HepG2 (cell line): ENCODE results near the gene PLPP3. TPM values are rescaled to one million over a fixed set of nuclear protein-coding genes. Genes with fewer than 3 reads are reported as not detected.

Source experiments
- ATAC-seq: fragments of 200-7000 bp; cut with Tn5 transposase; 3 replicates; pipeline ENCODE4 v1.9.1; 2020; ENCODE audit warnings: mild to moderate bottlenecking, moderate library complexity
- BruUV-seq: library from RNA; stranded (reverse); fragments of 400-500 nt; replicated peaks from 2 replicates; lab custom pipeline; 2021; lab: Mats Ljungman, UMichigan
- CTCF ChIA-PET: fragments of 300-600 bp; formaldehyde crosslinking; extraction: SDS; loops from one replicate; lab custom pipeline; 2021; ENCODE audit warnings: low total read pairs, inconsistent platforms, low intra/inter-chr PET ratio; lab: Yijun Ruan, JAX
- POLR2A ChIA-PET: fragments of 350-600 bp; sonication (Branson Sonifier 250); formaldehyde crosslinking; loops from one replicate; lab custom pipeline; 2020; ENCODE audit warnings: antibody characterized with exemption, inconsistent platforms; lab: Yijun Ruan, JAX
- DNase-seq: peaks from one replicate; pipeline ENCODE4 v3.0.0-alpha.2; 2015; ENCODE audit warnings: low spot score
- FAIRE-seq: peaks from 3 replicates; lab custom pipeline; 2011; peaks lifted over from hg19 to GRCh38; lab: Jason Lieb, UNC
- H2AFZ ChIP-seq: one replicate; pipeline ENCODE4 v1.6.1; 2011; ENCODE audit warnings: low read length, inconsistent platforms
- H3K27ac ChIP-seq: fragments of 300-600 bp; 3 replicates; pipeline ENCODE4 v1.8.0; 2011; ENCODE audit warnings: mixed run types, mild to moderate bottlenecking, mixed read lengths, low read length, inconsistent platforms; ENCODE audit not compliant: insufficient read depth; ENCODE audit errors: extremely low read length
- H3K27me3 ChIP-seq, 2 experiments: fragments of 200-600 bp in 1 of 2; 2 replicates in 1 of 2; 3 replicates in 1 of 2; pipeline versions ENCODE4 v1.6.0 to v1.8.0; 2011; ENCODE audit warnings: low read length in 2 of 2, mild to moderate bottlenecking in 2 of 2, moderate library complexity in 2 of 2, inconsistent platforms in 1 of 2; ENCODE audit not compliant: insufficient read depth in 2 of 2, control insufficient read depth in 1 of 2
- H3K36me3 ChIP-seq, 2 experiments: fragments of 200-600 bp in 1 of 2; replicated peaks in 1 of 2; 2 replicates in 1 of 2; 3 replicates in 1 of 2; pipeline versions ENCODE4 v1.5.1 to v1.8.0; 2011; ENCODE audit warnings: low read length in 2 of 2, inconsistent platforms in 1 of 2; ENCODE audit not compliant: insufficient read depth in 2 of 2, control insufficient read depth in 1 of 2
- H3K4me1 ChIP-seq: 2 replicates; pipeline ENCODE4 v1.5.1; 2012; ENCODE audit warnings: low read length, inconsistent platforms; ENCODE audit not compliant: insufficient read depth
- H3K4me2 ChIP-seq: 2 replicates; pipeline ENCODE4 v1.6.0; 2011; ENCODE audit warnings: low read depth, low read length, inconsistent platforms
- H3K4me3 ChIP-seq, 3 experiments: fragments of 200-600 bp in 1 of 3; sonication (generic), shearing (Covaris generic) in 1 of 3; replicated peaks in 1 of 3; 2 replicates each; pipeline ENCODE4 v1.5.1; 2011 to 2016; ENCODE audit warnings: low read length in 3 of 3, inconsistent platforms in 2 of 3, low read depth in 2 of 3, mild to moderate bottlenecking in 2 of 3, control low read depth in 1 of 3, mixed read lengths in 1 of 3; ENCODE audit not compliant: insufficient read depth in 1 of 3
- H3K79me2 ChIP-seq: one replicate; pipeline ENCODE4 v1.6.1; 2011; ENCODE audit warnings: low read length, inconsistent platforms; ENCODE audit not compliant: insufficient read depth
- H3K9ac ChIP-seq: 2 replicates; pipeline ENCODE4 v1.6.0; 2011; ENCODE audit warnings: mild to moderate bottlenecking, low read depth, low read length, inconsistent platforms; ENCODE audit not compliant: insufficient read depth
- H3K9me3 ChIP-seq: 2 replicates; pipeline ENCODE4 v1.5.1; 2012; ENCODE audit warnings: mild to moderate bottlenecking, low read length
- H4K20me1 ChIP-seq: 2 replicates; pipeline ENCODE4 v1.6.0; 2011; ENCODE audit warnings: inconsistent platforms, mild to moderate bottlenecking, low read length, moderate library complexity; ENCODE audit not compliant: insufficient read depth
- GATA4 ChIP-seq: sonication (generic); IDR thresholded peaks from 2 replicates; pipeline ENCODE4 v1.6.1; 2016; ENCODE audit warnings: antibody characterized with exemption, low read depth, borderline replicate concordance
- MEIS1 ChIP-seq: sonication (generic); formaldehyde crosslinking; IDR thresholded peaks from 2 replicates; pipeline ENCODE4 v1.9.0; 2021; ENCODE audit warnings: mild to moderate bottlenecking, missing genetic modification reagents, moderate library complexity, borderline replicate concordance
- MTERF4 ChIP-seq: sonication (generic); formaldehyde crosslinking; IDR thresholded peaks from 2 replicates; pipeline ENCODE4 v1.8.0; 2023; ENCODE audit warnings: mild to moderate bottlenecking, missing genetic modification reagents
- PLRG1 ChIP-seq: fragments of 450-650 bp; conservative IDR thresholded peaks from 2 replicates; pipeline ENCODE4 v1.6.1; 2016
- STAT6 ChIP-seq: sonication (generic); formaldehyde crosslinking; IDR thresholded peaks from 2 replicates; pipeline ENCODE4 v1.4.0; 2020; ENCODE audit warnings: missing genetic modification reagents, mild to moderate bottlenecking, borderline replicate concordance
- ZNF337 ChIP-seq: sonication (generic); formaldehyde crosslinking; IDR thresholded peaks from 2 replicates; pipeline ENCODE4 v1.5.1; 2020; ENCODE audit warnings: missing genetic modification reagents, low read depth, mild to moderate bottlenecking, borderline replicate concordance
- ZNF441 ChIP-seq: sonication (generic); formaldehyde crosslinking; IDR thresholded peaks from 2 replicates; pipeline ENCODE4 v1.7.0; 2021; ENCODE audit warnings: missing genetic modification reagents, borderline replicate concordance
- ZNF574 ChIP-seq: sonication (generic); formaldehyde crosslinking; IDR thresholded peaks from 2 replicates; pipeline ENCODE4 v1.4.0; 2020; ENCODE audit warnings: missing genetic modification reagents
- WGBS: methylation state at CpG from one replicate; pipeline ENCODE4 v1.1.6; 2017; ENCODE audit warnings: low lambda C conversion rate; 5-methylcytosine and 5-hydroxymethylcytosine counted together
- in situ Hi-C: cut with HindIII; loops from 2 replicates; pipeline ENCODE4 v1.10.0; 2017; ENCODE audit warnings: low pct_unique_long_range_greater_than_20kb; ENCODE audit not compliant: extremely low pct_ligation_motif_present
- intact Hi-C: fragments of 100-400 bp; cut with micrococcal nuclease; formaldehyde crosslinking; loops from one replicate; pipeline ENCODE4 v1.10.0; 2022; ENCODE audit not compliant: unreplicated experiment
- polyA plus RNA-seq, 8 experiments: library from polyadenylated mRNA; depleted of rRNA in 3 of 8; stranded (reverse) in 7 of 8; unstranded in 1 of 8; fragments of >200 nt; fragmentation: Illumina TruSeq in 4 of 8; extraction: Trizol in 4 of 8; gene quantifications; 2 replicates each; pipeline versions ENCODE4 v1.2.1 to v1.2.3, GENCODE V29; 2011 to 2016; ENCODE audit warnings: low read depth in 4 of 8, missing spikeins in 1 of 8, mixed read lengths in 1 of 8; ENCODE audit not compliant: insufficient read depth in 1 of 8
- total RNA-seq, 5 experiments: library from RNA; depleted of rRNA; stranded (reverse); fragments of >200 nt; fragmentation: Illumina TruSeq; extraction: Trizol; gene quantifications; 2 replicates each; pipeline ENCODE4 v1.2.3, GENCODE V29; 2016; ENCODE audit warnings: low read depth in 1 of 5
- TF ChIP-seq, protein P1 (sequence below): sonication (generic); formaldehyde crosslinking; IDR thresholded peaks from 2 replicates; pipeline ENCODE4 v1.4.0; 2020; ENCODE audit warnings: missing genetic modification reagents
- TF ChIP-seq, protein P2 (sequence below): sonication (generic); formaldehyde crosslinking; IDR thresholded peaks from 2 replicates; pipeline ENCODE4 v1.5.0; 2020; ENCODE audit warnings: mild to moderate bottlenecking, missing genetic modification reagents, borderline replicate concordance
- TF ChIP-seq, protein P3 (sequence below): sonication (generic); formaldehyde crosslinking; IDR thresholded peaks from 2 replicates; pipeline ENCODE4 v1.4.0; 2020; ENCODE audit warnings: missing genetic modification reagents, low read depth, mild to moderate bottlenecking, borderline replicate concordance

The PLPP3 gene
- total and polyA plus RNA-seq, 2 of the 13 experiments (the other 11 are each of a cell fraction or from before 2014, with no cell fraction given), result 49.7 to 65.8 TPM

DNA sequence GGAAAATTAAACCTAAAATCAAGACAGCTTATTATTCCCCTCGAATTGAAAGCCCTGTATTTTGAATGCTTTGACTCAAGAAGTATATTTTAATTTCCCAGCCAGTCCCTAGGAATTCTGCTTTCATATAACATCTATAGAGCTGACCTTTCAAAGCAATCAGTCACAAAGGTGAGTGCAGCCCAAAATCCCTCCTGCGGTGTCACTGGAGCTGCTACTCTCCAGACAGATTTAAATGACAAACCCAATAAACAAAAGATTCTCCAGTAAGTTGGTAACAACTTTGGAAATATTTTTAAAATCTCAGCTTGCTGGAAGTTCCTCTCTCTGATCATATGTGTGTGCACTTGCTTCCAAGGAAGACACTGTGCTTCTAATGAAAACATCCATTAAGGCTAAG lies 14.7 kb downstream of the PLPP3 start:
- no peaks in the 10 kb centered on the region; the same call in 1 of the 2 replicates for H4K20me1 ChIP-seq
- no peak for ATAC-seq
- no TSS peak for BruUV-seq
- H3K27ac ChIP-seq, result peak overlapping the region; percentile 73
- no peak for FAIRE-seq
- H3K36me3 ChIP-seq, result no peaks in the 10 kb centered on the region
- in situ Hi-C loops, result no loop called here
- no peaks in the 10 kb centered on the region for H3K9me3 ChIP-seq
- CTCF ChIA-PET, result no interaction called here
- POLR2A ChIA-PET, result interaction anchor here (1.5 to 3.8 kb wide), 3 partner anchors 9 to 56 kb away, joined by 3 to 30 read pairs (median 16); partner anchors contain the start of gene PLPP3
- H2AFZ ChIP-seq, result no peak overlapping the region
- peaks cover 99% of the 10 kb centered on the region for H3K4me1 ChIP-seq
- H3K27me3 ChIP-seq, result no peaks in the 10 kb centered on the region
- H3K4me3 ChIP-seq, result no peak overlapping the region
- H3K4me2 ChIP-seq, result peak overlapping the region; percentile 54; the same call in 1 of the 2 replicates
- H3K79me2 ChIP-seq, result peaks cover 94% of the 10 kb centered on the region
- H3K9ac ChIP-seq, result no peak overlapping the region
- intact Hi-C loops, result no loop called here
- no peak for DNase-seq
- 76% methylated on average over 2 of the region's 2 CpGs for WGBS
- TF ChIP-seq ZNF574, result no peak
- TF ChIP-seq MEIS1 (CRISPR knock-in tag), result no peak
- TF ChIP-seq GATA4, result no peak
- TF ChIP-seq, protein P1, sequence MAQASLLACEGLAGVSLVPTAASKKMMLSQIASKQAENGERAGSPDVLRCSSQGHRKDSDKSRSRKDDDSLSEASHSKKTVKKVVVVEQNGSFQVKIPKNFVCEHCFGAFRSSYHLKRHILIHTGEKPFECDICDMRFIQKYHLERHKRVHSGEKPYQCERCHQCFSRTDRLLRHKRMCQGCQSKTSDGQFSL (CRISPR knock-in tag), result no peak
- TF ChIP-seq STAT6 (CRISPR knock-in tag), result no peak
- TF ChIP-seq, protein P2, sequence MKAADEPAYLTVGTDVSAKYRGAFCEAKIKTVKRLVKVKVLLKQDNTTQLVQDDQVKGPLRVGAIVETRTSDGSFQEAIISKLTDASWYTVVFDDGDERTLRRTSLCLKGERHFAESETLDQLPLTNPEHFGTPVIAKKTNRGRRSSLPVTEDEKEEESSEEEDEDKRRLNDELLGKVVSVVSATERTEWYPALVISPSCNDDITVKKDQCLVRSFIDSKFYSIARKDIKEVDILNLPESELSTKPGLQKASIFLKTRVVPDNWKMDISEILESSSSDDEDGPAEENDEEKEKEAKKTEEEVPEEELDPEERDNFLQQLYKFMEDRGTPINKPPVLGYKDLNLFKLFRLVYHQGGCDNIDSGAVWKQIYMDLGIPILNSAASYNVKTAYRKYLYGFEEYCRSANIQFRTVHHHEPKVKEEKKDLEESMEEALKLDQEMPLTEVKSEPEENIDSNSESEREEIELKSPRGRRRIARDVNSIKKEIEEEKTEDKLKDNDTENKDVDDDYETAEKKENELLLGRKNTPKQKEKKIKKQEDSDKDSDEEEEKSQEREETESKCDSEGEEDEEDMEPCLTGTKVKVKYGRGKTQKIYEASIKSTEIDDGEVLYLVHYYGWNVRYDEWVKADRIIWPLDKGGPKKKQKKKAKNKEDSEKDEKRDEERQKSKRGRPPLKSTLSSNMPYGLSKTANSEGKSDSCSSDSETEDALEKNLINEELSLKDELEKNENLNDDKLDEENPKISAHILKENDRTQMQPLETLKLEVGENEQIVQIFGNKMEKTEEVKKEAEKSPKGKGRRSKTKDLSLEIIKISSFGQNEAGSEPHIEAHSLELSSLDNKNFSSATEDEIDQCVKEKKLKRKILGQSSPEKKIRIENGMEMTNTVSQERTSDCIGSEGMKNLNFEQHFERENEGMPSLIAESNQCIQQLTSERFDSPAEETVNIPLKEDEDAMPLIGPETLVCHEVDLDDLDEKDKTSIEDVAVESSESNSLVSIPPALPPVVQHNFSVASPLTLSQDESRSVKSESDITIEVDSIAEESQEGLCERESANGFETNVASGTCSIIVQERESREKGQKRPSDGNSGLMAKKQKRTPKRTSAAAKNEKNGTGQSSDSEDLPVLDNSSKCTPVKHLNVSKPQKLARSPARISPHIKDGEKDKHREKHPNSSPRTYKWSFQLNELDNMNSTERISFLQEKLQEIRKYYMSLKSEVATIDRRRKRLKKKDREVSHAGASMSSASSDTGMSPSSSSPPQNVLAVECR (CRISPR knock-in tag), result no peak
- TF ChIP-seq ZNF441 (CRISPR knock-in tag), result no peak
- no peak for TF ChIP-seq ZNF337 (CRISPR knock-in tag)
- TF ChIP-seq, protein P3, sequence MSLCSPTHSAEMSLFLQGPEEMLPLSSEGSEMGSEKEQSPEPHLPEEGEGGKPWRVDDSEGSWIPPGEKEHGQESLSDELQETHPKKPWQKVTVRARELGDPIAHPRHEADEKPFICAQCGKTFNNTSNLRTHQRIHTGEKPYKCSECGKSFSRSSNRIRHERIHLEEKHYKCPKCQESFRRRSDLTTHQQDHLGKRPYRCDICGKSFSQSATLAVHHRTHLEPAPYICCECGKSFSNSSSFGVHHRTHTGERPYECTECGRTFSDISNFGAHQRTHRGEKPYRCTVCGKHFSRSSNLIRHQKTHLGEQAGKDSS (CRISPR knock-in tag), result no peak
- no peak for TF ChIP-seq MTERF4 (CRISPR knock-in tag)
- no peak for TF ChIP-seq PLRG1
